ENCODE data around the gene IL18R1.

Gene IL18R1

GRCh38 chr2:102345329-102345920 lies 10.2 kb upstream of the IL18R1 start:
- no peak overlapping the region for H3K4me3 ChIP-seq (ENCODE audit: low read length in 2 of 2)
- no peak overlapping the region for H3K9ac ChIP-seq (ENCODE audit: low read length in 2 of 2)
- H3K9me3 ChIP-seq (ENCODE audit: control insufficient read depth in 2 of 2, low read length in 2 of 2) = no peaks in the 10 kb centered on the region
- peaks cover 0 to 2% of the 10 kb centered on the region in 2 donors for H3K27me3 ChIP-seq (ENCODE audit: control insufficient read depth in 1 of 2, insufficient read depth in 2 of 2, low read length in 2 of 2)
- no peaks in the 10 kb centered on the region for H3K36me3 ChIP-seq (ENCODE audit: control insufficient read depth in 2 of 2, insufficient read depth in 2 of 2, low read length in 2 of 2)
- H3K27ac ChIP-seq (ENCODE audit: low read length) = no peak overlapping the region
- H3K4me1 ChIP-seq (ENCODE audit: control insufficient read depth, insufficient read depth, low read length) = no peaks in the 10 kb centered on the region

- Histone ChIP-seq H3K9ac (ENCODE audit: low read length in 2 of 2) (no peak overlapping the region), H3K36me3 (ENCODE audit: control insufficient read depth in 2 of 2, insufficient read depth in 2 of 2, low read length in 2 of 2) (no peaks in the 10 kb centered on the region), H3K4me1 (ENCODE audit: control insufficient read depth, insufficient read depth, low read length) (no peaks in the 10 kb centered on the region), H3K4me3 (ENCODE audit: low read length in 2 of 2) (no peak overlapping the region), H3K27ac (ENCODE audit: low read length) (no peak overlapping the region), H3K9me3 (ENCODE audit: control insufficient read depth in 2 of 2, low read length in 2 of 2) (no peaks in the 10 kb centered on the region), H3K27me3 (ENCODE audit: control insufficient read depth in 1 of 2, insufficient read depth in 2 of 2, low read length in 2 of 2) (peaks cover 0 to 4% of the 10 kb centered on the region in 2 donors)
Observed at GRCh38 chr2:102346381-102347130, 9.0 kb upstream of the IL18R1 start.

- Histone ChIP-seq H3K4me3 (ENCODE audit: low read length in 2 of 2) (no peak overlapping the region), H3K9ac (ENCODE audit: low read length in 2 of 2) (no peak overlapping the region), H3K4me1 (ENCODE audit: control insufficient read depth, insufficient read depth, low read length) (no peaks in the 10 kb centered on the region), H3K36me3 (ENCODE audit: control insufficient read depth in 2 of 2, insufficient read depth in 2 of 2, low read length in 2 of 2) (no peaks in the 10 kb centered on the region), H3K27ac (ENCODE audit: low read length) (no peak overlapping the region), H3K27me3 (ENCODE audit: control insufficient read depth in 1 of 2, insufficient read depth in 2 of 2, low read length in 2 of 2) (peaks cover 0 to 2% of the 10 kb centered on the region in 2 donors), H3K9me3 (ENCODE audit: control insufficient read depth in 2 of 2, low read length in 2 of 2) (no peaks in the 10 kb centered on the region)
Observed at GRCh38 chr2:102350137-102350793, 5.3 kb upstream of the IL18R1 start.

GRCh38 chr2:102356381-102356712 lies 751 bp downstream of the IL18R1 start:
- no peaks in the 10 kb centered on the region for H3K27me3 ChIP-seq (ENCODE audit: control insufficient read depth in 1 of 2, insufficient read depth in 2 of 2, low read length in 2 of 2)
- no peaks in the 10 kb centered on the region for H3K4me1 ChIP-seq (ENCODE audit: control insufficient read depth, insufficient read depth, low read length)
- no peak overlapping the region for H3K27ac ChIP-seq (ENCODE audit: low read length)
- H3K36me3 ChIP-seq (ENCODE audit: control insufficient read depth in 2 of 2, insufficient read depth in 2 of 2, low read length in 2 of 2) = no peaks in the 10 kb centered on the region
- no peaks in the 10 kb centered on the region for H3K9me3 ChIP-seq (ENCODE audit: control insufficient read depth in 2 of 2, low read length in 2 of 2)
- peak overlapping the region; percentile 51 to 70 for H3K9ac ChIP-seq (ENCODE audit: low read length in 2 of 2)
- H3K4me3 ChIP-seq (ENCODE audit: low read length in 2 of 2) = peak overlapping the region; percentile 75 to 80

GRCh38 chr2:102356741-102357140 lies 1.1 kb downstream of the IL18R1 start:
- H3K9ac ChIP-seq (ENCODE audit: low read length in 2 of 2) = no peak overlapping the region
- no peaks in the 10 kb centered on the region for H3K27me3 ChIP-seq (ENCODE audit: control insufficient read depth in 1 of 2, insufficient read depth in 2 of 2, low read length in 2 of 2)
- no peaks in the 10 kb centered on the region for H3K9me3 ChIP-seq (ENCODE audit: control insufficient read depth in 2 of 2, low read length in 2 of 2)
- peak overlapping the region in 1 of 2 donors; percentile 80 for H3K4me3 ChIP-seq (ENCODE audit: low read length in 2 of 2)
- H3K36me3 ChIP-seq (ENCODE audit: control insufficient read depth in 2 of 2, insufficient read depth in 2 of 2, low read length in 2 of 2) = no peaks in the 10 kb centered on the region
- H3K4me1 ChIP-seq (ENCODE audit: control insufficient read depth, insufficient read depth, low read length) = no peaks in the 10 kb centered on the region
- no peak overlapping the region for H3K27ac ChIP-seq (ENCODE audit: low read length)

- no peak overlapping the region for H3K27ac ChIP-seq (ENCODE audit: low read length)
- H3K27me3 ChIP-seq (ENCODE audit: control insufficient read depth in 1 of 2, insufficient read depth in 2 of 2, low read length in 2 of 2) = no peaks in the 10 kb centered on the region
- no peak overlapping the region for H3K9ac ChIP-seq (ENCODE audit: low read length in 2 of 2)
- no peaks in the 10 kb centered on the region for H3K36me3 ChIP-seq (ENCODE audit: control insufficient read depth in 2 of 2, insufficient read depth in 2 of 2, low read length in 2 of 2)
- no peak overlapping the region for H3K4me3 ChIP-seq (ENCODE audit: low read length in 2 of 2)
- H3K4me1 ChIP-seq (ENCODE audit: control insufficient read depth, insufficient read depth, low read length) = no peaks in the 10 kb centered on the region
- no peaks in the 10 kb centered on the region for H3K9me3 ChIP-seq (ENCODE audit: control insufficient read depth in 2 of 2, low read length in 2 of 2)
Observed at GRCh38 chr2:102357937-102358336, 2.3 kb downstream of the IL18R1 start.

- H3K4me3 ChIP-seq (ENCODE audit: low read length in 2 of 2) = no peak overlapping the region
- no peak overlapping the region for H3K27ac ChIP-seq (ENCODE audit: low read length)
- H3K4me1 ChIP-seq (ENCODE audit: control insufficient read depth, insufficient read depth, low read length) = no peaks in the 10 kb centered on the region
Observed at GRCh38 chr2:102358496-102358895, 2.9 kb downstream of the IL18R1 start.

GRCh38 chr2:102359527-102359926 lies 3.9 kb downstream of the IL18R1 start:
- Histone ChIP-seq H3K27me3 (ENCODE audit: control insufficient read depth in 1 of 2, insufficient read depth in 2 of 2, low read length in 2 of 2) (no peaks in the 10 kb centered on the region), H3K27ac (ENCODE audit: low read length) (no peak overlapping the region), H3K9me3 (ENCODE audit: control insufficient read depth in 2 of 2, low read length in 2 of 2) (no peaks in the 10 kb centered on the region), H3K9ac (ENCODE audit: low read length in 2 of 2) (no peak overlapping the region), H3K36me3 (ENCODE audit: control insufficient read depth in 2 of 2, insufficient read depth in 2 of 2, low read length in 2 of 2) (no peaks in the 10 kb centered on the region), H3K4me1 (ENCODE audit: control insufficient read depth, insufficient read depth, low read length) (no peaks in the 10 kb centered on the region), H3K4me3 (ENCODE audit: low read length in 2 of 2) (no peak overlapping the region)

More at GRCh38 chr2:102358496-102358895, 2.9 kb downstream of the IL18R1 start:
- Histone ChIP-seq H3K36me3 (ENCODE audit: control insufficient read depth in 2 of 2, insufficient read depth in 2 of 2, low read length in 2 of 2) (no peaks in the 10 kb centered on the region), H3K9ac (ENCODE audit: low read length in 2 of 2) (no peak overlapping the region), H3K27me3 (ENCODE audit: control insufficient read depth in 1 of 2, insufficient read depth in 2 of 2, low read length in 2 of 2) (no peaks in the 10 kb centered on the region), H3K9me3 (ENCODE audit: control insufficient read depth in 2 of 2, low read length in 2 of 2) (no peaks in the 10 kb centered on the region)

GRCh38 chr2:102361632-102362241 lies 6.1 kb downstream of the IL18R1 start:
- Histone ChIP-seq H3K9ac (ENCODE audit: low read length in 2 of 2) (no peak overlapping the region), H3K27ac (ENCODE audit: low read length) (no peak overlapping the region), H3K36me3 (ENCODE audit: control insufficient read depth in 2 of 2, insufficient read depth in 2 of 2, low read length in 2 of 2) (peaks cover 0 to 2% of the 10 kb centered on the region in 2 donors), H3K4me3 (ENCODE audit: low read length in 2 of 2) (no peak overlapping the region), H3K27me3 (ENCODE audit: control insufficient read depth in 1 of 2, insufficient read depth in 2 of 2, low read length in 2 of 2) (no peaks in the 10 kb centered on the region), H3K4me1 (ENCODE audit: control insufficient read depth, insufficient read depth, low read length) (no peaks in the 10 kb centered on the region), H3K9me3 (ENCODE audit: control insufficient read depth in 2 of 2, low read length in 2 of 2) (peaks cover 0 to 1% of the 10 kb centered on the region in 2 donors)

- Histone ChIP-seq H3K27me3 (ENCODE audit: control insufficient read depth in 1 of 2, insufficient read depth in 2 of 2, low read length in 2 of 2) (no peaks in the 10 kb centered on the region), H3K9ac (ENCODE audit: low read length in 2 of 2) (no peak overlapping the region), H3K27ac (ENCODE audit: low read length) (no peak overlapping the region), H3K9me3 (ENCODE audit: control insufficient read depth in 2 of 2, low read length in 2 of 2) (peaks cover 0 to 1% of the 10 kb centered on the region in 2 donors), H3K4me1 (ENCODE audit: control insufficient read depth, insufficient read depth, low read length) (no peaks in the 10 kb centered on the region), H3K4me3 (ENCODE audit: low read length in 2 of 2) (no peak overlapping the region), H3K36me3 (ENCODE audit: control insufficient read depth in 2 of 2, insufficient read depth in 2 of 2, low read length in 2 of 2) (peaks cover 0 to 2% of the 10 kb centered on the region in 2 donors)
Observed at GRCh38 chr2:102365763-102366162, 10.2 kb downstream of the IL18R1 start.
